NAMALWA (cell line): ENCODE results near the gene CDC42BPA.

Experiments
- DNase-seq: peaks from one replicate; pipeline ENCODE4 v3.0.0-alpha.2; 2015; ENCODE audit warnings: low spot score

The CDC42BPA gene

GRCh38 chr1:226979517-226980121 lies 338.7 kb downstream of the CDC42BPA start:
- DNase-seq: no peak

GRCh38 chr1:226979115-226979516 lies 339.2 kb downstream of the CDC42BPA start:
- DNase-seq: no peak

- DNase-seq: no peak
These were observed 339.7 kb downstream of the CDC42BPA start for GRCh38 chr1:226978432-226979114.

- DNase-seq: no peak
These were observed 340.5 kb downstream of the CDC42BPA start for GRCh38 chr1:226977643-226978431.

GRCh38 chr1:226976978-226977642 lies 341.2 kb downstream of the CDC42BPA start:
- DNase-seq: no peak

GRCh38 chr1:226976276-226976977 lies 341.9 kb downstream of the CDC42BPA start:
- DNase-seq: no peak

- no peak for DNase-seq
These were observed 342.7 kb downstream of the CDC42BPA start for GRCh38 chr1:226975259-226976250.

GRCh38 chr1:226974544-226975258 lies 343.6 kb downstream of the CDC42BPA start:
- no peak for DNase-seq

GRCh38 chr1:226973898-226974543 lies 344.3 kb downstream of the CDC42BPA start:
- DNase-seq: no peak

- DNase-seq: no peak
These were observed 344.9 kb downstream of the CDC42BPA start for GRCh38 chr1:226973371-226973897.

- DNase-seq: no peak
These were observed 345.4 kb downstream of the CDC42BPA start for GRCh38 chr1:226972931-226973330.

- DNase-seq: no peak
These were observed 346.5 kb downstream of the CDC42BPA start for GRCh38 chr1:226971765-226972164.

GRCh38 chr1:226967665-226968064 lies 350.6 kb downstream of the CDC42BPA start:
- no peak for DNase-seq

GRCh38 chr1:226966683-226967082 lies 351.6 kb downstream of the CDC42BPA start:
- no peak for DNase-seq

GRCh38 chr1:226965581-226966440 lies 352.5 kb downstream of the CDC42BPA start:
- no peak for DNase-seq

- no peak for DNase-seq
These were observed 353.4 kb downstream of the CDC42BPA start for GRCh38 chr1:226964611-226965486.

GRCh38 chr1:226964068-226964425 lies 354.2 kb downstream of the CDC42BPA start:
- DNase-seq: no peak
